Activated CD4-positive, alpha-beta T cell treated with anti-CD3 and anti-CD28 coated beads, Interleukin-2, amount 10 ng/mL, durations not matched to agents 24 days and 14 days (primary cell): Measurements from ENCODE around the gene PDF. TPM values are rescaled to one million over a fixed set of nuclear protein-coding genes. Genes with fewer than 3 reads are reported as not detected.

Experiments
- DNase-seq: peaks from one replicate; pipeline ENCODE4 v3.0.0; 2022
- H3K27ac Mint-ChIP-seq: one replicate; pipeline ENCODE4 v1.8.0; 2022; ENCODE audit warnings: mild to moderate bottlenecking, mixed read lengths
- H3K27me3 Mint-ChIP-seq: one replicate; pipeline ENCODE4 v1.8.0; 2022; ENCODE audit warnings: mixed read lengths
- H3K36me3 Mint-ChIP-seq: one replicate; pipeline ENCODE4 v1.8.0; 2022; ENCODE audit warnings: low read depth, mild to moderate bottlenecking, mixed read lengths
- H3K4me1 Mint-ChIP-seq: one replicate; pipeline ENCODE4 v1.8.0; 2021; ENCODE audit warnings: mixed read lengths
- H3K4me3 Mint-ChIP-seq: one replicate; pipeline ENCODE4 v1.8.0; 2022; ENCODE audit warnings: mild to moderate bottlenecking, moderate library complexity, mixed read lengths
- H3K9me3 Mint-ChIP-seq: one replicate; pipeline ENCODE4 v1.8.0; 2021; ENCODE audit warnings: mixed read lengths
- intact Hi-C: fragments of 100-400 bp; cut with micrococcal nuclease; formaldehyde crosslinking; loops from one replicate; pipeline ENCODE4 v1.15.1; 2023
- total RNA-seq: library from RNA; stranded (reverse); gene quantifications from 2 replicates; pipeline ENCODE4 v1.2.3, GENCODE V29; 2022

PDF gene
- total RNA-seq, 1 donor from 2014 or later, result 21.9 TPM

DNA sequence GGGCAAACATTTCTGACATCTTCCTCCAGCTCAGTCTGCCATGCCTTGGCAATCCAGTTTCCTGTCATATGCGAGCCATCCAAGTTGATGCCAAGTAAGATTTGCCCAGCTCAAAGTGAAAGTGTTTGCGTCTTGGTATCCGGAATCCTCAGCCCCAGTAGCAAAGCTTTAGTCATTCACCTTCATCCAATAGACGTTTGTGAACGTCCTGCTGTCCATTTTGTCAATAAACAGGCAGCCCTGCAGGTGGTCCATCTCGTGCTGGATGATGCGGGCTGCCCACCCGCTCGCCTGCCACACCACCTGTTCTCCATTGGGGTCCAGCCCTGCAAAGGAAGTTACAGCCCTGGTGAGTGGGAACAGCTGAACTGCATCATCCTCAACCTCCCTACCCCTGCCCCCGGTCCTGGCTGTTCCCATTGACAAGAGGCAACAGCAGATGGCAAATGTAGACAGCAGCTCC lies 1.5 kb downstream of the PDF start:
- no peak for DNase-seq
- intact Hi-C loops, result no loop called here
- H3K27ac Mint-ChIP-seq, result peak overlapping the region; percentile 58
- peaks cover 31% of the 10 kb centered on the region for H3K4me1 Mint-ChIP-seq
- peak overlapping the region; percentile 90 for H3K4me3 Mint-ChIP-seq
- H3K27me3 Mint-ChIP-seq, result no peaks in the 10 kb centered on the region
- peaks cover 55% of the 10 kb centered on the region for H3K36me3 Mint-ChIP-seq
- no peaks in the 10 kb centered on the region for H3K9me3 Mint-ChIP-seq

DNA sequence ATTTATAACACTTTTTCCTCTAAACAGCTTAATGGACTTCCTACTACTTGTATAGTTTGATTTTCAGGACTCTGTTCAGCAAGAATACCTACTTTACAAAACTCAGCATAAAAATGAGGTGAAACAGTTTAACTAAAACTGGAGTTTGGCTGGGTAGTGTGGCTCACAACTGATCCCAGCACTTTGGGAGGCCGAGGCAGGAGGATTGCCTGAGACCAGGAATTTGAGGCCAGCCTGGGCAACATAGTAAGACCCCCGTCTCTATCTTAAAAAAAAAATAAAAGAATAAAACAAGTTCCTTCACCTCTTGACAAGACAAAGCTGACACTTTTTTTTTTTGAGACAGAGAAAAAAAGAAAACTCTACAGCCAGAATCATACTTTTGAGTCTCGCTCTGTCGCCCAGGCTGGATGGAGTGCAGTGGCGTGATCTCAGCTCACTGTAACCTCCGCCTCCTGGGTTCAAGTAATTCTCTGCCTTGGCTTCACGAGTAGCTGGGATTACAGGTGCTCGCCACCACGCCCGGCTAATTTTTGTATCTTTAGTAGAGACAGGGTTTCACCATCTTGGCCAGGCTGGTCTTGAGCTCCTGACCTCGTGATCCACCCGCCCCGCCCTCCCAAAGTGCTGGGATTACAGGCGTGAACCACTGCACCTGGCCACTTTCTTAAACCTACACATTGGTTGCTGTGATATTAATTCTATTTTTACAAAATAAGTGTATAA lies 2.6 kb downstream of the PDF start:
- Mint-ChIP-seq H3K27ac (no peak overlapping the region), H3K4me3 (peak overlapping the region; percentile 52), H3K27me3 (no peaks in the 10 kb centered on the region), H3K9me3 (no peaks in the 10 kb centered on the region), H3K4me1 (peaks cover 31% of the 10 kb centered on the region), H3K36me3 (peaks cover 54% of the 10 kb centered on the region)
- intact Hi-C loops, result no loop called here
- no peak for DNase-seq

DNA sequence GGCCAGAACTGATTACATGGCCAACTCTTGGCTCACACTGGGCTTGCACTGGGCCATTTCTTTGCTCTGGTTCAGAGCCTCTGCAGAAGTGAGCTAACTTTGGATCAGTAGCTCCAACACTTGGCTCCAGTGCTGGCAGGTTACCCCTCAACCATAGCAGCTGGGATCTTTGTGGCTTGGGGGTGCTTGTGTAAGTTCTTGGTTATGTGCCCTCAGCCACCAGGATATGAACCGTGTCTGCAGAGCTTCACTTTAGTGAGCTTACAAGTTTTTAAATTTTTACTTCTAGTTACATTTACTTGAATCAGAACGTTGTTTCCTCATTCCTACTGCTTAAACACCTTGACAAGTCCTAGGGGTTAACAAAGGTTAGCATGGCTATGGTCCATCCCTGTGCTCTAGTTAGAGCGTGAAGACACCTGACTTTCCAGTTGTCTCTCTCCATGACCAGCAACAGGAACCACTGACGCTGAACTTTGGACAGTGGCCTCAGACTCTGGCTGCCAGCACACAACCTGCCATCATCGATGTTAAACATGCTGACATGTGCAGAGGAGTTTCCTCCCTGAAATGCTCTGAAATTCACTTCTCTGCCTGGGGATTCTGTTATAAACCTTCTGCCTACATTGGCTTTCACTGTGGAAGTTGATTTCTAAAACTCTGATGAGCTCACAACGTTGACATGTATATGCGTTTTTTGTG lies 4.1 kb downstream of the PDF start:
- Mint-ChIP-seq H3K4me1 (peaks cover 31% of the 10 kb centered on the region), H3K9me3 (no peaks in the 10 kb centered on the region), H3K27ac (no peak overlapping the region), H3K4me3 (peak overlapping the region; percentile 50), H3K36me3 (peaks cover 55% of the 10 kb centered on the region), H3K27me3 (no peaks in the 10 kb centered on the region)
- intact Hi-C loops, result no loop called here
- no peak for DNase-seq

DNA sequence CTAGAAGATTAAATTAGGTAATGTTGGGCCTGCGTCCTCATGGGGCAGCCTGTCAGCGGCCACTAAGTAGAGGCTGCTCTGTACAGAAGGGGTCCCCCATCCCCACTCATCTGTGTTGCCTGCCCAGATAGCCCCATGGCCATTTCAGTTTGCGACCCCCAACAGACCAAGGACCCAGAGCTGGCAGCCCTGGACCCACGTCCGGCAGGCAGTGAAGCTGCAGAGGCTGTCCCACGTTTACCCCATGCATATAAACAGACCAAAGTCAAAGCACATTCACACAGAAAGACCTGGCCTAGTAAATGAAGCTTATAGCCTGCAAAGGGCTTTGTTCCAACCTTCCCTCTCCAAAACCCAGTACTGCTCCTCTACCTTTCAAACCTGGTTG lies 4.6 kb downstream of the PDF start:
- Mint-ChIP-seq H3K36me3 (peaks cover 58% of the 10 kb centered on the region), H3K9me3 (no peaks in the 10 kb centered on the region), H3K4me1 (peaks cover 33% of the 10 kb centered on the region), H3K4me3 (no peak overlapping the region), H3K27ac (no peak overlapping the region), H3K27me3 (no peaks in the 10 kb centered on the region)
- intact Hi-C loops, result no loop called here
- no peak for DNase-seq

DNA sequence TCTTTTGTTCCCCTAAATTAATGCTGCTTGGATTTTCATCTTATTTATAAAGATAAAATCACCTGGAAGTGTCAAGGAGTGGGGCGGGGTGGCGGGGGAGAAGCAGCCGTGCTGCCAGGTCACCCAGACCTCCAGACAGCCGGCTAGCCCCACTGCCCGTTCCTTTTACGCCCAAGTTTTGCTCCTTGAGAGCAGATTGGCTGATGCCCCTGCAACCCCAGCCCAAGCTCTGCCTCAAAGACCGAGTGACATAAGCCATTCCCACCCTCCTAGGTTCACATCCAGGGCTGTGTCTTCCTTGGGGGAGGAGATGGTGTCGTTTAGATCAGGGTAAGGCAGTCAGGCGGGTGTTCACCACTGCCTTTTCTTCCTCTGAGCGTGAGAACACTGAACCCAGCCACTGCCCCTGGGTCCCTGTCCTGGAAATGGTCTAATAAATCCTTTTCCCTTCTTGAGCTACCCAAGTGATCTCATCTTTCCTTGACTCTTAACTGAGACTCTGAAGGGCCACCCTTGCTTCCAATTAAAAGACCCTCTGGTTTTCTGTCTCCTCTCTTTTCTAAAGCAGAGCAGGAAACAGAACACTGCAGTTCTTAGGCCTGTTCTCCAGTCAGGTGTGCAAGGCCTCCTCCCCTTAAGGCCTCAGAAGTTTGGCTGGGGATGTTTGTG lies 5.7 kb downstream of the PDF start:
- H3K9me3 Mint-ChIP-seq, result no peaks in the 10 kb centered on the region
- H3K4me3 Mint-ChIP-seq, result no peak overlapping the region
- no peaks in the 10 kb centered on the region for H3K27me3 Mint-ChIP-seq
- intact Hi-C loops, result no loop called here
- peaks cover 33% of the 10 kb centered on the region for H3K4me1 Mint-ChIP-seq
- no peak for DNase-seq
- peaks cover 60% of the 10 kb centered on the region for H3K36me3 Mint-ChIP-seq
- H3K27ac Mint-ChIP-seq, result no peak overlapping the region

DNA sequence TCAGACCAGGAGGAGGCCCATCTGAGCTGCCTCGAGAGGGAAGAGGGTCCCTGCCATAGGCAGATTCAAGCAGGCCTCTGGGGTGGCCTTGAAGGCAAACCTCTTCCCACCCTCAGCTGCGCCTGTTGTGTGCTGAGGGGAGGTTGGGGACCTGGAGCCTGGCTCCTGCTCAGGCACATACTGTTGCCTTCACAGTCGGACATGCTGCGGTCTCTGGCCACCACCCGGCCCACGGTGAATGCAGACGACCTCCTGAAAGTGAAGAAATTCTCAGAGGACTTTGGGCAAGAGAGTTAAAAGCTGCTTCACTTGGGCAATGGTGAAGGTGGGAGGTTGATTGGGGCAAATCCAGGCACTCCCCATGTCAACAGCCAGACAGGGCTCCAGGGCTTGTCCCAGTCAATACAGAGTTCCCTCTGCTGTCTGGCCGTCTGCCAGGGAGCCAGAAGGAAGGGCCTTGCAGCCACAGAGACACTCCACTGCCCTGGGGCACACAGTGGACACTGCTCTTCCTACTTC lies 6.3 kb downstream of the PDF start:
- no peaks in the 10 kb centered on the region for H3K9me3 Mint-ChIP-seq
- H3K27ac Mint-ChIP-seq, result no peak overlapping the region

DNA sequence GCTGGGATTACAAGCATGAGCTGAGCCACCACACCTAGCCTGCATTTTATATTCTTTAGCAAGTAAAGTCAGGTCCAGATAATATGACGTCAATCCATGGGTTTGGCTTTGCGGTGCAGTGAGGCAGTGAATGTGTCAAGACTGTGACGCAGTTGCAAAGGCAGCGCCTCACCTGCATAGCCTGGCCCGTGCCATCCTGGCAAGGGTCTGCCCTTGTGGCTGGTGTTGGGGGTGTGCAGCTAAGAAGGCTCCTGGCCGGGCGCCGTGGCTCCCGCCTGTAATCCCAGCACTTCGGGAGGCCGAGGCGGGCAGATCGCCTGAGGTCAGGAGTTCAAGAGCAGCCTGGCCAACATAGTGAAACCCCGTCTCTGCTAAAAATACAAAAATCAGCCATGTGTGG lies 7.0 kb downstream of the PDF start:
- peaks cover 24% of the 10 kb centered on the region for H3K4me1 Mint-ChIP-seq
- H3K4me3 Mint-ChIP-seq, result no peak overlapping the region
- no peaks in the 10 kb centered on the region for H3K9me3 Mint-ChIP-seq
- no peaks in the 10 kb centered on the region for H3K27me3 Mint-ChIP-seq
- H3K36me3 Mint-ChIP-seq, result peaks cover 56% of the 10 kb centered on the region
- no peak for DNase-seq
- H3K27ac Mint-ChIP-seq, result no peak overlapping the region
- intact Hi-C loops, result no loop called here

More for the DNA sequence above, 6.3 kb downstream of the PDF start:
- Mint-ChIP-seq H3K4me1 (peaks cover 30% of the 10 kb centered on the region), H3K27me3 (no peaks in the 10 kb centered on the region), H3K36me3 (peaks cover 60% of the 10 kb centered on the region), H3K4me3 (no peak overlapping the region)
- intact Hi-C loops, result no loop called here
- DNase-seq, result no peak

DNA sequence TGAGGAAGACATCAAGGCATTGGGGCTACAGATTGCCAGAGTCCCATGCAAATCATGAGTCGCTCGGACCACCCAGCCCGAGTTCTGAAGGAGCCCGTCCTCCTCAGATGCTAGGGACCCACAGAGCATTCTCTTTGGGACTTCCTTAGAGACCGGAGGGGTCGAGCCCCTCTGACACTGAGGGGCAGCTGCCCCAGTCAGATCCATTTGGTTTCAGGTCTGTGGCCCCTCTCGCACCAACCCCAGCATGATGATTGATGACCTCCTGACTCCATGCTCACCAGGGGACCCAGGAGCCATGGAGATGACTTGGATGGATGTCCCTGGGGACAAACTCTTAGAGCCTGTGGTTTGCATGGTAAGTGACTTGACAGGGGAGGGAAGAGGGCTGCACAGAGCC lies 8.0 kb downstream of the PDF start:
- H3K27me3 Mint-ChIP-seq, result no peaks in the 10 kb centered on the region
- no peak overlapping the region for H3K27ac Mint-ChIP-seq
- intact Hi-C loops, result no loop called here
- DNase-seq, result no peak
- no peaks in the 10 kb centered on the region for H3K9me3 Mint-ChIP-seq
- H3K4me3 Mint-ChIP-seq, result no peak overlapping the region
- peaks cover 51% of the 10 kb centered on the region for H3K36me3 Mint-ChIP-seq
- peaks cover 20% of the 10 kb centered on the region for H3K4me1 Mint-ChIP-seq

DNA sequence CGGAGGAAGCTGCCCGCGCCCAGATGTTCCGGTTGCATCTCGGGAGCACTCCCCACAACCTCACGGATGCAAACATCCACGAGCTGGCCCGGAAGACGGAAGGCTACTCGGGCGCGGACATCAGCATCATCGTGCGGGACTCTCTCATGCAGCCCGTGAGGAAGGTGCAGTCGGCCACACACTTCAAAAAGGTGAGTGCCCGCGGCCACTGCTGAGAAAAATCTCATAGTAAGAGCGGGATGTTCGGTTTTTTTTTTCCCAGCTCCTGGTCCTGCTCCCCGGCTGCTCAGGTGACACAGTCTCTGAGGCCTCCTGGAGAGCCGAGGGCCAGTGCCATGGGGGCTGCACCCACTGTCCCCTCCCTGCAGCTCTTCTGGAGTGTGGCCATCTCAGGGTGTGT lies 9.3 kb downstream of the PDF start:
- no peaks in the 10 kb centered on the region for H3K9me3 Mint-ChIP-seq
- H3K4me3 Mint-ChIP-seq, result no peak overlapping the region
- no peaks in the 10 kb centered on the region for H3K27me3 Mint-ChIP-seq
- H3K4me1 Mint-ChIP-seq, result peaks cover 10% of the 10 kb centered on the region
- DNase-seq, result no peak
- peaks cover 51% of the 10 kb centered on the region for H3K36me3 Mint-ChIP-seq
- H3K27ac Mint-ChIP-seq, result no peak overlapping the region
- intact Hi-C loops, result no loop called here

DNA sequence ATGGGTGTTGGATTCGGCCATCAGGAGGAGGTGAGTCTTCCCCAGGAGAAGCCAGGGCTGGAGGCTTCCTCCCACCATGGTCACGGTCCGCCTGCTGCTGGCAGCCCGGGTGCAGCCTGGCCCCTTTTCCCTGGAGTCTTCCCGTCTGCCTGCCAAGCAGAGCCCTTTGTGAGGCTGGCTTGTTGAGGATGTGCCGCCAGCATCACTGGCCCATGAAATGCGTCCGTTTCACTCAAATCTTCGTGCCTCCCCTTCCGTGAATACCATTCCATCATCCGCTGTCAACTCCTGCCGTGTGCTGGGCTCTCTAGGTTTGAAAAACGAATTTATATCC lies 9.7 kb downstream of the PDF start:
- intact Hi-C loops, result no loop called here
- no peak overlapping the region for H3K27ac Mint-ChIP-seq
- no peak for DNase-seq
- H3K36me3 Mint-ChIP-seq, result peaks cover 51% of the 10 kb centered on the region
- H3K9me3 Mint-ChIP-seq, result no peaks in the 10 kb centered on the region
- no peak overlapping the region for H3K4me3 Mint-ChIP-seq
- H3K27me3 Mint-ChIP-seq, result no peaks in the 10 kb centered on the region
- H3K4me1 Mint-ChIP-seq, result peaks cover 7% of the 10 kb centered on the region

DNA sequence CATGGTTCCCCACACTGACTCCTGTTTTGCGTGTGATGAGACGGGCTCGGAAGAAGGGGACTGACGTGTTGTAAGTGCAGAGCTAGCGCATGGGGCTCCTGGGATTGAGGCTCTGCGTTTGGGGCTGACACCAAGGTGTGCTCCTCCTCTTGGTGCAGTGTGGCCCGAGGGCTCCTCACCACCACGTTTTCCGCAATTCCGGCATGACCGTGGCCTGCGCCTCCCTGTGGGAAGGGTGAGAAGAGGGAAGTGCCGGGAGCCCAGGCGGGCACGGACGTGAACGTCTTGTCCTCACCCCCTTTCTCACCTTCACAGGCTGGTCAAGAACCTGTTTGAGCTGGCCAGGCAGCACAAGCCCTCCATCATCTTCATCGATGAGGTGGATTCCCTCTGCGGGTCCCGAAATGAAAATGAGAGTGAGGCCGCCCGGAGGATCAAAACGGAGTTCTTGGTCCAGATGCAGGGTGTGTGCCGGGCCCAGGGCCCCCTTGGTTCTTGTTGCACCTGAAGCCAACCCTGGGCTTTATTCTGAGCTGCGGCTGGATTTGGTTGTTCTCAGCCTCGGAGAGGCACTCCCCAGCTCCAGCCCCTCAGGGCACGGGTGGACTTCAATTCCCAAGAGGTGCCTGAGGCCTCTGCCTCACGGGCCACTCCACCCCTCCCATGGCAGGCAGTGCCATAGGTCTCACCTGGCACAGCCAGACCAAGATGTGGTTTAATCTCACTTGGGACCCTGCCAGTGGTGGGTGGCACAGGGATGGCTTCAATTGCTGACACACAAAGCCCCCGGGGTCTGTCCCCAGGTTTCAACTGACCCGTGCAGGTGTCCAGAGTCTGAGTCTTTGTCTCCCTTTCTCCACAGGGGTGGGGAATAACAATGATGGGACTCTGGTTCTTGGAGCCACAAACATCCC lies 10.3 kb downstream of the PDF start:
- no peak overlapping the region for H3K4me3 Mint-ChIP-seq
- H3K9me3 Mint-ChIP-seq, result no peaks in the 10 kb centered on the region
- peaks cover 52% of the 10 kb centered on the region for H3K36me3 Mint-ChIP-seq
- no peak overlapping the region for H3K27ac Mint-ChIP-seq
- peaks cover 6% of the 10 kb centered on the region for H3K4me1 Mint-ChIP-seq
- H3K27me3 Mint-ChIP-seq, result no peaks in the 10 kb centered on the region
- intact Hi-C loops, result no loop called here
- DNase-seq, result no peak

DNA sequence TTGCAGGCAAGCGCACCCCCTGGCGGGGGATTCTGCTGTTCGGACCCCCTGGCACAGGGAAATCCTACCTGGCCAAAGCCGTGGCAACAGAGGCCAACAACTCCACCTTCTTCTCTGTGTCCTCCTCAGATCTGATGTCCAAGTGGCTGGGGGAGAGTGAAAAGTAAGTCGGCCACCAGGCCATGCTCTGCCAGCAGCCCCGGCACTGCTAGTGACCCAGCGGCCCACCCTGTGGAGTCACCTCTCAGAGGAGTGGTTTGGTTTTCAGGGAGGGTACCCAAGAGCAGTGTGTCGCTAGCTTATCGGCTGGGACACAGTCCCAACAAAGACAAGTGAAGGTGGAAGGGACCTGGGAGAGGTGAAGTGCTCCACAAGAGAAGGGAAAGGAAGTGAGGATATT lies 11.0 kb downstream of the PDF start:
- H3K36me3 Mint-ChIP-seq, result peaks cover 55% of the 10 kb centered on the region
- no peak for DNase-seq
- H3K27me3 Mint-ChIP-seq, result no peaks in the 10 kb centered on the region
- no peak overlapping the region for H3K27ac Mint-ChIP-seq
- H3K9me3 Mint-ChIP-seq, result no peaks in the 10 kb centered on the region
- intact Hi-C loops, result no loop called here
- H3K4me3 Mint-ChIP-seq, result no peak overlapping the region
- peaks cover 4% of the 10 kb centered on the region for H3K4me1 Mint-ChIP-seq

DNA sequence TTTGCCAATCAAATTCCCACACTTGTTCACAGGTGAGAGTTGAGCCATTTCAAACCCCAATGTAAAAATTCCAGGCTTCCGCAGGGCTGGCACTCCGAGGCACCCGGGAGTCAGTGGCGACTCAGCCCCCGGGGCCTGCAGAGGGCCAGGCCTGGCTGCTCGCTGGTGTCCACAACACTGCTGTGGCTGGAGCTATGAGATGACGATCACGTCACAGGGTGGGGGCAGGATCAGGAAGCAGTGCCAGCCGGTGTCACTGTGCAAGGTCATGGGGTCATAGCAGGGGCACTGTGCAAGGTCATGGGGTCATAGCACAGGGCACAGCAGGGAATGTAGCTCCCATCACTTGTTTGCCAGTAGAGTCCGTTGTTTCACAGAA lies 11.5 kb downstream of the PDF start:
- Mint-ChIP-seq H3K27ac (no peak overlapping the region), H3K36me3 (peaks cover 55% of the 10 kb centered on the region), H3K4me3 (no peak overlapping the region), H3K9me3 (no peaks in the 10 kb centered on the region), H3K27me3 (no peaks in the 10 kb centered on the region), H3K4me1 (peaks cover 6% of the 10 kb centered on the region)
- peak; percentile 55 for DNase-seq
- intact Hi-C loops, result no loop called here
